Ovary (tissue), 9 donors: ENCODE data around the gene PRADC1. TPM values are rescaled to one million over a fixed set of nuclear protein-coding genes. Genes with fewer than 3 reads are reported as not detected.

Source experiments
- polyA plus RNA-seq, 2 donors: library from polyadenylated mRNA; stranded (reverse); fragments of 200-250 nt in 1 of 2; fragments of 350-450 nt in 1 of 2; fragmentation: Illumina TruSeq in 1 of 2; extraction: RNeasy Lipid Tissue Mini Kit (QIAGEN cat#74804) in 1 of 2; gene quantifications; one replicate each; pipeline ENCODE4 v1.2.3, GENCODE V29; 2013 to 2014
- total RNA-seq, 7 donors: library from RNA; depleted of rRNA in 2 of 7; stranded (reverse); fragments of >200 nt in 2 of 7; fragmentation: NEBNext Ultra II Directional in 3 of 7; extraction: Animal tissue kit (Norgen Biotek cat#: 25700) in 3 of 7; gene quantifications; one replicate each; pipeline versions ENCODE4 v1.1.0 to v1.2.4, GENCODE V29; 2016 to 2023
- donor health status: DM: no; HTN: no; CAD: no; lungs with moderate emphysema.
- donor health status: DM: no; HTN: no; CAD: no.
- donor health status: Bipolar disorder and iron deficiency.
- donor health status: DM: yes; HTN: yes; CAD: no.
- donor health status: DM: no; HTN: no; CAD: no.
- donor health status: DM: yes; HTN: yes; CAD: no.

The PRADC1 gene
- total and polyA plus RNA-seq, 9 donors: 7.7 to 19.7 (median 11.8) TPM

Other genes starting within 250 kb of the PRADC1 start
- 10 to 100 TPM in 4 of 7 donors, 1 to 10 TPM in 3; 7.7 to 19.3 (median 11.6) TPM for gene SFXN5, start 161.5 kb downstream of the PRADC1 start, total RNA-seq
- gene SFXN5, start 161.5 kb downstream of the PRADC1 start, polyA plus RNA-seq: 10 to 100 TPM in 1 of 2 donors, 1 to 10 TPM in 1; 4.3 to 14.1 TPM
- gene RAB11FIP5, start 120.3 kb downstream of the PRADC1 start, total RNA-seq: 10 to 100 TPM; 16.1 to 33.2 (median 25.0) TPM
- gene RAB11FIP5, start 120.3 kb downstream of the PRADC1 start, polyA plus RNA-seq: 10 to 100 TPM; 19.2 to 57.3 TPM
- not detected for gene NOTO, start 30.7 kb downstream of the PRADC1 start, total RNA-seq
- gene NOTO, start 30.7 kb downstream of the PRADC1 start, polyA plus RNA-seq: not detected
- 10 to 100 TPM; 14.1 to 37.9 (median 27.3) TPM for gene SMYD5, start 19.0 kb downstream of the PRADC1 start, total RNA-seq
- 10 to 100 TPM; 18.2 to 21.6 TPM for gene SMYD5, start 19.0 kb downstream of the PRADC1 start, polyA plus RNA-seq
- gene CCT7, start 1.1 kb upstream of the PRADC1 start, total RNA-seq: 100 to 1,000 TPM; 143 to 272 (median 220) TPM
- gene CCT7, start 1.1 kb upstream of the PRADC1 start, polyA plus RNA-seq: 100 to 1,000 TPM; 157 to 289 TPM
- gene FBXO41, start 51.2 kb upstream of the PRADC1 start, total RNA-seq: 1 to 10 TPM; 1.7 to 3.1 (median 3.0) TPM
- 1 to 10 TPM; 2.4 to 2.9 TPM for gene FBXO41, start 51.2 kb upstream of the PRADC1 start, polyA plus RNA-seq
- gene EGR4, start 60.3 kb upstream of the PRADC1 start, total RNA-seq: under 1 TPM in 1 of 7 donors, not detected in 6; 0.13 TPM
- gene EGR4, start 60.3 kb upstream of the PRADC1 start, polyA plus RNA-seq: under 1 TPM in 1 of 2 donors, not detected in 1; 0.04 TPM
- 10 to 100 TPM; 41.6 to 53.4 (median 46.9) TPM for gene ALMS1, start 152.6 kb upstream of the PRADC1 start, total RNA-seq
- gene ALMS1, start 152.6 kb upstream of the PRADC1 start, polyA plus RNA-seq: 10 to 100 TPM; 12.8 to 22.0 TPM